GM12878 (cell line): ENCODE data around the gene PRDM16. TPM values are rescaled to one million over a fixed set of nuclear protein-coding genes. Genes with fewer than 3 reads are reported as not detected.
A peak's percentile ranks its signal among the peaks of the same experiment; 100 is the strongest.

ENCODE experiments used
- ATAC-seq: fragments of 200-7000 bp; cut with Tn5 transposase; 3 replicates; pipeline ENCODE4 v1.9.1; 2020; ENCODE audit warnings: mild to moderate bottlenecking, moderate library complexity
- BruUV-seq: library from RNA; stranded (reverse); fragments of 400-500 nt; replicated peaks from 2 replicates; lab custom pipeline; 2021; lab: Mats Ljungman, UMichigan
- CTCF ChIA-PET: fragments of 300-600 bp; sonication (Branson Sonifier 250); formaldehyde crosslinking; extraction: SDS; loops from one replicate; lab custom pipeline; 2021; ENCODE audit warnings: inconsistent platforms; lab: Yijun Ruan, JAX
- POLR2A ChIA-PET: fragments of 350-600 bp; formaldehyde crosslinking; extraction: SDS; loops from one replicate; lab custom pipeline; 2021; ENCODE audit warnings: inconsistent platforms; lab: Charles Lee
- RAD21 ChIA-PET: fragments of 300-600 bp; sonication (Branson Sonifier 250); formaldehyde crosslinking; loops from one replicate; lab custom pipeline; 2023; ENCODE audit warnings: antibody characterized with exemption; ENCODE audit not compliant: unreplicated experiment; lab: Charles Lee
- SMC1A ChIA-PET: fragments of 300-600 bp; sonication (Branson Sonifier 250); formaldehyde crosslinking; loops from one replicate; lab custom pipeline; 2023; ENCODE audit not compliant: unreplicated experiment, uncharacterized antibody; lab: Charles Lee
- DNase-seq: peaks from one replicate; pipeline ENCODE4 v3.0.0-alpha.2; 2011; ENCODE audit warnings: low read depth, low spot score
- FAIRE-seq: peaks from 3 replicates; lab custom pipeline; 2011; peaks lifted over from hg19 to GRCh38; lab: Jason Lieb, UNC
- H2AFZ ChIP-seq: 2 replicates; pipeline ENCODE4 v1.6.0; 2011; ENCODE audit warnings: low read depth, low read length, control low read depth; ENCODE audit not compliant: control insufficient read depth
- H3K27ac ChIP-seq: 2 replicates; pipeline ENCODE4 v1.5.1; 2011; ENCODE audit warnings: control low read depth; ENCODE audit not compliant: control insufficient read depth, insufficient read depth
- H3K27me3 ChIP-seq, 2 experiments: replicated peaks in 1 of 2; 2 replicates each; pipeline versions ENCODE4 v1.6.0 to v1.6.1; 2011; ENCODE audit warnings: low read length in 1 of 2; ENCODE audit not compliant: control insufficient read depth in 2 of 2, insufficient read depth in 2 of 2
- H3K36me3 ChIP-seq, 2 experiments: 2 replicates each; pipeline ENCODE4 v1.5.1; 2011; ENCODE audit warnings: low read length in 1 of 2; ENCODE audit not compliant: control insufficient read depth in 2 of 2, insufficient read depth in 2 of 2
- H3K4me1 ChIP-seq: 2 replicates; pipeline ENCODE4 v1.6.1; 2011; ENCODE audit warnings: mild to moderate bottlenecking, low read length, moderate library complexity, mixed read lengths; ENCODE audit not compliant: control insufficient read depth, insufficient read depth
- H3K4me2 ChIP-seq: 2 replicates; pipeline ENCODE4 v1.6.0; 2011; ENCODE audit warnings: control low read depth; ENCODE audit not compliant: control insufficient read depth, insufficient read depth
- H3K4me3 ChIP-seq: fragments of 200-600 bp; sonication (generic); 2 replicates; pipeline ENCODE4 v1.5.1; 2016
- H3K79me2 ChIP-seq: 2 replicates; pipeline ENCODE4 v1.6.0; 2011; ENCODE audit warnings: low read length; ENCODE audit not compliant: control insufficient read depth, insufficient read depth
- H3K9ac ChIP-seq: 2 replicates; pipeline ENCODE4 v1.8.0; 2011; ENCODE audit warnings: low read length, control low read depth, mixed read lengths; ENCODE audit not compliant: control insufficient read depth, insufficient read depth
- H3K9me3 ChIP-seq: replicated peaks from 3 replicates; pipeline ENCODE4 v1.5.1; 2011; ENCODE audit warnings: mild to moderate bottlenecking, low read length; ENCODE audit not compliant: control insufficient read depth, insufficient read depth
- H4K20me1 ChIP-seq: 2 replicates; pipeline ENCODE4 v1.6.0; 2011; ENCODE audit not compliant: control insufficient read depth, insufficient read depth
- HCFC1 ChIP-seq: fragments of 150-350 bp; IDR thresholded peaks from 2 replicates; pipeline ENCODE4 v1.6.1; 2014; ENCODE audit warnings: low read length
- WGBS: methylation state at CpG from one replicate; pipeline ENCODE4 v1.1.6; 2016; ENCODE audit warnings: low lambda C conversion rate; ENCODE audit not compliant: insufficient replicate concordance, insufficient coverage; ENCODE audit errors: missing lambda C conversion rate; 5-methylcytosine and 5-hydroxymethylcytosine counted together
- in situ Hi-C: fragments of 300-500 bp; cut with MboI; formaldehyde crosslinking; loops from 9 replicates; pipeline ENCODE4 v1.14.3; 2018; ENCODE audit warnings: mixed read lengths
- intact Hi-C: fragments of 100-400 bp; cut with micrococcal nuclease; formaldehyde crosslinking; loops from one replicate; pipeline ENCODE4 v1.14.2; 2022; ENCODE audit not compliant: unreplicated experiment
- polyA plus RNA-seq, 11 experiments: library from polyadenylated mRNA; depleted of rRNA in 4 of 11; unstranded in 6 of 11; stranded (reverse) in 5 of 11; fragments of >200 nt; fragmentation: Nextera tagmentation in 4 of 11; fragmentation: Illumina TruSeq in 1 of 11; extraction: Ambion mirVana in 4 of 11; extraction: Trizol in 1 of 11; gene quantifications; 1 replicate in 1 of 11; 2 replicates in 10 of 11; pipeline versions ENCODE4 v1.2.1 to v1.2.3, GENCODE V29; 2011 to 2016; ENCODE audit warnings: inconsistent platforms in 2 of 11, missing spikeins in 2 of 11, low read depth in 1 of 11
- total RNA-seq, 4 experiments: library from RNA; depleted of rRNA in 3 of 4; stranded (reverse); fragments of >200 nt in 3 of 4; fragmentation: Illumina TruSeq in 1 of 4; extraction: Trizol in 1 of 4; gene quantifications; 2 replicates each; pipeline versions ENCODE4 v1.2.1 to v1.2.3, GENCODE V29; 2013 to 2021
- TF ChIP-seq, protein P1 (sequence below), 3 experiments: IDR thresholded peaks in 2 of 3; conservative IDR thresholded peaks in 1 of 3; 2 replicates each; pipeline ENCODE4 v1.5.1; 2011; ENCODE audit warnings: low read depth in 3 of 3, low read length in 3 of 3, mild to moderate bottlenecking in 3 of 3, control low read depth in 2 of 3, moderate library complexity in 2 of 3, inconsistent platforms in 1 of 3, mixed read lengths in 1 of 3; ENCODE audit not compliant: control insufficient read depth in 2 of 3, insufficient read depth in 1 of 3; ENCODE audit errors: extremely low read depth in 1 of 3
- TF ChIP-seq, protein P2 (sequence below): IDR thresholded peaks from 2 replicates; pipeline ENCODE4 v1.6.1; 2011; ENCODE audit warnings: borderline replicate concordance, low read depth, mild to moderate bottlenecking, moderate library complexity, mixed read lengths, low read length; ENCODE audit not compliant: insufficient read depth; ENCODE audit errors: extremely low read length

The PRDM16 gene
- total and polyA plus RNA-seq, 10 of the 15 experiments (the other 5 are each of a cell fraction or from before 2014, with no cell fraction given) = 0.03 TPM; not detected in 9

- H3K4me3 ChIP-seq = no peak within 1 kb of the TSS
- FAIRE-seq (no peak), ATAC-seq (peak; percentile 39; the same call in 2 of the 3 replicates)
- H3K9me3 ChIP-seq = no peaks in the 10 kb centered on the region
- POLR2A ChIA-PET = no interaction called here
- CTCF ChIA-PET = interaction anchor here (1.5 to 2.5 kb wide), 3 partner anchors 31 to 167 kb away, joined by 8 to 23 read pairs (median 21); no protein-coding TSS in a partner anchor
- TF ChIP-seq, protein P1, sequence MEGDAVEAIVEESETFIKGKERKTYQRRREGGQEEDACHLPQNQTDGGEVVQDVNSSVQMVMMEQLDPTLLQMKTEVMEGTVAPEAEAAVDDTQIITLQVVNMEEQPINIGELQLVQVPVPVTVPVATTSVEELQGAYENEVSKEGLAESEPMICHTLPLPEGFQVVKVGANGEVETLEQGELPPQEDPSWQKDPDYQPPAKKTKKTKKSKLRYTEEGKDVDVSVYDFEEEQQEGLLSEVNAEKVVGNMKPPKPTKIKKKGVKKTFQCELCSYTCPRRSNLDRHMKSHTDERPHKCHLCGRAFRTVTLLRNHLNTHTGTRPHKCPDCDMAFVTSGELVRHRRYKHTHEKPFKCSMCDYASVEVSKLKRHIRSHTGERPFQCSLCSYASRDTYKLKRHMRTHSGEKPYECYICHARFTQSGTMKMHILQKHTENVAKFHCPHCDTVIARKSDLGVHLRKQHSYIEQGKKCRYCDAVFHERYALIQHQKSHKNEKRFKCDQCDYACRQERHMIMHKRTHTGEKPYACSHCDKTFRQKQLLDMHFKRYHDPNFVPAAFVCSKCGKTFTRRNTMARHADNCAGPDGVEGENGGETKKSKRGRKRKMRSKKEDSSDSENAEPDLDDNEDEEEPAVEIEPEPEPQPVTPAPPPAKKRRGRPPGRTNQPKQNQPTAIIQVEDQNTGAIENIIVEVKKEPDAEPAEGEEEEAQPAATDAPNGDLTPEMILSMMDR (IDR thresholded peaks at IDR 0.05 in 2 of 3, conservative IDR thresholded peaks at IDR 0.05 in 1 of 3; ENCODE audit: control insufficient read depth in 2 of 3, extremely low read depth in 1 of 3, insufficient read depth in 1 of 3, low read depth in 3 of 3, low read length in 3 of 3) = 0 out of 6 replicates have a peak, but pooled peaks of 1 of the 3 experiments have one; percentile 2
- TF ChIP-seq HCFC1 = no peak
- TF ChIP-seq, protein P2, sequence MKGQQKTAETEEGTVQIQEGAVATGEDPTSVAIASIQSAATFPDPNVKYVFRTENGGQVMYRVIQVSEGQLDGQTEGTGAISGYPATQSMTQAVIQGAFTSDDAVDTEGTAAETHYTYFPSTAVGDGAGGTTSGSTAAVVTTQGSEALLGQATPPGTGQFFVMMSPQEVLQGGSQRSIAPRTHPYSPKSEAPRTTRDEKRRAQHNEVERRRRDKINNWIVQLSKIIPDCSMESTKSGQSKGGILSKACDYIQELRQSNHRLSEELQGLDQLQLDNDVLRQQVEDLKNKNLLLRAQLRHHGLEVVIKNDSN = peak; percentile 36
- TF ChIP-seq, all 136 proteins: peak for 2
- no peak for DNase-seq
- Histone ChIP-seq H3K4me2 (no peak within 1 kb of the TSS), H4K20me1 (no peaks in the 10 kb centered on the region), H3K4me1 (no peaks in the 10 kb centered on the region), H3K79me2 (no peaks in the 10 kb centered on the region), H2AFZ (no peak within 1 kb of the TSS), H3K36me3 (no peaks in the 10 kb centered on the region), H3K27ac (no peak within 1 kb of the TSS), H3K9ac (no peak within 1 kb of the TSS), H3K27me3 (no peaks in the 10 kb centered on the region)
- 13% methylated on average over 35 of the region's 84 CpGs for WGBS
- in situ Hi-C loops = loop anchor here (5.0 kb wide), 1 partner anchor 163 kb away; no protein-coding TSS in a partner anchor
- intact Hi-C loops = loop anchor here (1.0 kb wide), 2 partner anchors 30 to 165 kb away; no protein-coding TSS in a partner anchor
- RAD21 ChIA-PET = no interaction called here
- BruUV-seq = no TSS peak
- SMC1A ChIA-PET = no interaction called here
These were observed 385.1 kb downstream of the PRDM16 start, which contains the start of gene ARHGEF16 for GRCh38 chr1:3453891-3454810. TSS of gene ARHGEF16 (plus strand) at chr1:3454665. CDS start at chr1:3463085, 8,420 bp downstream.
